HG02981 (cell line): Measurements from ENCODE around the gene ANKRD33B.
"Not testable (repeated sequence)": the region's sequence is repeated elsewhere in the genome, so short reads cannot be mapped to it uniquely, and the experiment has no call there.

Experiments
- ATAC-seq: cut with Tn5 transposase; IDR thresholded peaks from one replicate; pipeline ENCODE4 v1.9.1; 2021; ENCODE audit warnings: mild to moderate bottlenecking, moderate library complexity; ENCODE audit not compliant: unreplicated experiment

Gene ANKRD33B

GRCh38 chr5:10591966-10592365, 28.1 kb downstream of the ANKRD33B start:
- no peak for ATAC-seq

DNA sequence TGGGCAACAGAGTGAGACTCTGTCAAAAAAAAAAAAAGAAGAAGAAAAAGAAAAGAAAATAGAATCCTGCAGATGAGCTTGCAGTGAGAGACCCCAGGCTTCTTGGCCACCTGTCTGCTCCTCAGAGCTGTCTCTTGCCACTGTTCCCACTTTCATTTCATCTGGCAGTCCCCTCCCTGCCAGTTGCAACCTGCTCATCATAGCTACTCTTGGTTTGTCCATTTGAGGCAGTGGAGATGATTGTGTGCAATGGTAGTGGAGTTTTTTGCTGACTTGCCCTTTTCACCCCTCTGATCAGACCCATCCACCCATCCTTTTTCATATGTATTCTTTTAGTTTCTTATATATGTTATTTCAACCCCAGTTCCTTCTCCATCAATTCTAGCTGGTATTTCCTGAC, 28.7 kb downstream of the ANKRD33B start:
- peak; percentile 54 for ATAC-seq

- ATAC-seq: no peak
Observed at GRCh38 chr5:10593531-10594181, 29.8 kb downstream of the ANKRD33B start.

GRCh38 chr5:10594591-10595210, 30.8 kb downstream of the ANKRD33B start:
- ATAC-seq: no peak

- no peak for ATAC-seq
Observed at GRCh38 chr5:10595293-10595671, 31.4 kb downstream of the ANKRD33B start.

GRCh38 chr5:10595672-10596309, 31.9 kb downstream of the ANKRD33B start:
- ATAC-seq: no peak

DNA sequence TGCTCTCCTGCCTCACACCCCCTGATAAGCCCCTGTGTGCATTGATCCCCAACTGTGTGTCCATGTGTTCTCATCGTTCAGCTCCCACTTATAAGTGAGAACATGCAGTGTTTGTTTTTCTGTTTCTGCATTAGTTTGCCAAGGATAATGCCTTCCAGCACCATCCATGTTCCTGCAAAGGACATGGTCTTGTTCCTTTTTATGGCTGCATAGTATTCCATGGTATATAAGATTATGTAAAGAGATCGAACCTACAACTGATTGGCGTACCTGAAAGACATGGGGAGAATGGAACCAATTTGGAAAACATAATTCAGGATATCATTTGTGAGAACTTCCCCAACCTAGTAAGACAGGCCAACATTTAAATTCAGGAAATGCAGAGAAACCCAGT, 32.4 kb downstream of the ANKRD33B start:
- ATAC-seq: no peak

DNA sequence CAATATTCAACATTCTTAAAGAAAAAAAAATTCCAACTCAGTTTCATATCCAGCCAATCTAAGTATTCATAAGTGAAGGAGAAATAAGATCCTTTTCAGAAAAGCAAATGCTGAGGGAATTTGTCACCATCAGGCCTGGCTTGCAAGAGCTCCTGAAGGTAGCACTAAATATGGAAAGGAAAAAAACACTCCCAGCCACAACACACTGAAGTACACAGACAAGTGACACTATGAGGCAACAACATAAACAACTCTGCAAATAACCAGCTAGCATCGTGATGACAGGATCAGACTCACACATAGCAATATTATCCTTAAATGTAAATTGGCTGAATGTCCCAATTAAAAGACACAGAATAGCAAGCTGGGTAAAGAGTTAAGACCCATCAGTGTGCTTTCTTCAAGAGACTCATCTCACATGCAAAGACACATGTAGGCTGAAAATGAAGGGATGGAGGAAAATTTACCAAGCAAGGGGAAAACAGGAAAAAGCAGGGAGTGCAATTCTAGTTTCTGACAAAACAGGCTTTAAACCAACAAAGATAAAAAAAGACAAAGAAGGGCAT, 33.1 kb downstream of the ANKRD33B start:
- ATAC-seq: no peak

- ATAC-seq: no peak
Observed at GRCh38 chr5:10599113-10599512, 35.2 kb downstream of the ANKRD33B start.

GRCh38 chr5:10599862-10600284, 36.0 kb downstream of the ANKRD33B start:
- ATAC-seq: no peak

DNA sequence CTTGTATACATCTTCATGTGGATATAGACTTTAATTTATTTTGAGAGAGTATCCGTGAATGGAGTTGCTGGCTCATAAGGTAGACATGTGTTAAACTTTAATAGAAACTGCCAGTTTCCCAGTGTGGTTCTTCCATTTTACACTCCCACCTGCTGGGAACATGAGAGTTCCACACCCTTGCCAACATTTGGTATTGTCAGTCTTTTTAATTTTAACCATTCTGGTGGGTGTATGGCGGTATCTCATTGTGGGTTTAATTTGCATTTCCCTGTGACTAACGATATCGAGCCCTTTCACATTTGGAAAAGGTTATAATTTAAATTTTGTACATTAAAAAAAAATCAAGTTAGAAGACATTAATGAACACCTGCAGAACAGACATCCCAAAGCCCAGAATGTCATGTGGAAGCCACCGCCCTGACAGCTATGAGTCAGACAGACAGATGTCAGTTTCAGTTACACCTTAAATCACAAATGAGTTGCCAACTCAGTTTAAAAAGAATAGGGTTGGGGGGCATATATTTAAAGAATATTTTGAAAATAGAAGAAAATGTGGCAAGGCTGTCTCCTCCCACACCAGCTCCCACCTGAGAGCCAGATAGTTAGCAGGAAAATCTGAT, 36.9 kb downstream of the ANKRD33B start:
- ATAC-seq: peak; percentile 82

- peak; percentile 40 for ATAC-seq
Observed at GRCh38 chr5:10601246-10602030, 37.6 kb downstream of the ANKRD33B start.

GRCh38 chr5:10602031-10602806, 38.3 kb downstream of the ANKRD33B start:
- ATAC-seq: no peak

GRCh38 chr5:10604975-10605374, 41.1 kb downstream of the ANKRD33B start:
- ATAC-seq: no peak

GRCh38 chr5:10606632-10607022, 42.8 kb downstream of the ANKRD33B start:
- not testable (repeated sequence) for ATAC-seq

DNA sequence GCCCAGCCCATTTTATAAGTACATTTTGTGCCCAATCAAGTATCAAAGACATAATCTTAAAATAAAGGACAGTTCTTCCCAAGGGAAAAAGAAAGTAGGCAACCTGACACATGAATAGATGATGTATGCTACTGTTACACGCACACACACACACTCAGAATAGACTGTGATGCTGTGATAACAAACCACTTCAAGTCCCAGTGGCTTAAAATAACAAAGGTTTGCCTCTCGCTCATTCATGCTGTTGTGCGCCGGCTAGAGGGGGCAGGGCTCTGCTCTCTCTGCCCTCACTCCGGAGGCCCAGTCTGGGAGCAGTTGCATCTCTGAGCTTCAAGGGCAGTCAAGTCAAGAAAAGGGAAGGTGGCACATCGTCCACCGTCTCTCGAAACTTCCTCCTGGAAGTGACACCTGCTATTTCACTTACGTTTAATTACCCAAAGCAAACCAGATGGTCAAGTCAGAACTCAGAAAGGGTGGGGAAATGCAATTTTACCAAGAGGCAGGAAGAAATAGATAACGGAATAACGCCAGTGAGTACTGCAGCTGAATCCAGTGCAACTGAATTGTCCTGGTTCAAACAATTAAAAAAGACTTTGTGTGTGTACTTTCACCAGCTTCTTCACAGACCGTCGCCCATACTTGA, 43.3 kb downstream of the ANKRD33B start:
- ATAC-seq: peak; percentile 80

- ATAC-seq: peak; percentile 45
Observed at GRCh38 chr5:10607666-10608073, 43.8 kb downstream of the ANKRD33B start.

DNA sequence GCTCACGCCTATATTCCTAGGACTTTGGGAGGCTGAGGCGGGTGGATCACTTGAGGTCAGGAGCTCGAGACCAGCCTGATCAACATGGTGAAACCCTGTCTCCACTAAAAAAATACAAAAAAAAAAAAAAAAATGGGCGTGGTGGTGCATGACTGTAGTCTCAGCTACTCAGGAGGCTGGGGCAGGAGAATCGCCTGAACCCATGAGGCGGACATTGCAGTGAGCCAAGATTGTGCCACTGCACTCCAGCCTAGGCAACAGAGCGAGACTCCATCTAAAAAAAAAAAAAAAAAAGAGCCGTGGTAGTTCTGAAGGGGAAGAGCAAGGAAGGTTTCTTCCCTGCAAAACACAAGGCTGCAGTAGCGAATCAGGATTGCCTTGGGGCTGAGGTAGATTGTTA, 44.2 kb downstream of the ANKRD33B start:
- not testable (repeated sequence) for ATAC-seq

DNA sequence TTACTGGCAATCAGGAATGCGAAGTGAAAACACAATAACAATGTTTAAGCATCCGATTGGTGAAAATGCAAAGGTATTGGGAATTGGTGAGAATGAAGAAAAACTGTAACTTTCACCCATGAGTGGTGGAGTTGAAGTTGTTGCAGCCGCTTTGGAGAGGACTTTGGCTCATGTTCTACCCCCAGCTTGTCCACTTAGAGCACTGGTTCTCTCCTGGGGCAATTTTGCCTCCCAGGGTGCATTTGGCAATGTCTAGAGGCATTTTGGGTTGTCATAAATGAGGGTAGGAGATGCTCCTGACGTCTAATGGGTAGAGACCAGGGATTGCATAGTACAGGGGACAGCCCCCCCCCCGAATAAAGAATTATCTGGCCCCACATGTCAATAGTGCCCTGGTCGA, 46.2 kb downstream of the ANKRD33B start:
- ATAC-seq: no peak
